Activated naive CD4-positive, alpha-beta T cell treated with anti-CD3 and anti-CD28 coated beads, Interleukin-2, amount 50 U/mL, for 24 hours (primary cell): ENCODE measurements around the gene OTOA.
A peak's percentile ranks its signal among the peaks of the same experiment; 100 is the strongest.
"Not testable (repeated sequence)": the region's sequence is repeated elsewhere in the genome, so short reads cannot be mapped to it uniquely, and the experiment has no call there.

Experiments
- H3K27ac Mint-ChIP-seq: one replicate; pipeline ENCODE4 v1.8.0; 2021; ENCODE audit warnings: mild to moderate bottlenecking, mixed read lengths
- H3K27me3 Mint-ChIP-seq: one replicate; pipeline ENCODE4 v1.8.0; 2021; ENCODE audit warnings: mixed read lengths
- H3K36me3 Mint-ChIP-seq: one replicate; pipeline ENCODE4 v1.8.0; 2021; ENCODE audit warnings: mixed read lengths
- H3K4me1 Mint-ChIP-seq: one replicate; pipeline ENCODE4 v1.8.0; 2021; ENCODE audit warnings: mixed read lengths
- H3K4me3 Mint-ChIP-seq: one replicate; pipeline ENCODE4 v1.8.0; 2021; ENCODE audit warnings: mild to moderate bottlenecking, mixed read lengths
- H3K9me3 Mint-ChIP-seq: one replicate; pipeline ENCODE4 v1.8.0; 2021; ENCODE audit warnings: mixed read lengths

OTOA gene

DNA sequence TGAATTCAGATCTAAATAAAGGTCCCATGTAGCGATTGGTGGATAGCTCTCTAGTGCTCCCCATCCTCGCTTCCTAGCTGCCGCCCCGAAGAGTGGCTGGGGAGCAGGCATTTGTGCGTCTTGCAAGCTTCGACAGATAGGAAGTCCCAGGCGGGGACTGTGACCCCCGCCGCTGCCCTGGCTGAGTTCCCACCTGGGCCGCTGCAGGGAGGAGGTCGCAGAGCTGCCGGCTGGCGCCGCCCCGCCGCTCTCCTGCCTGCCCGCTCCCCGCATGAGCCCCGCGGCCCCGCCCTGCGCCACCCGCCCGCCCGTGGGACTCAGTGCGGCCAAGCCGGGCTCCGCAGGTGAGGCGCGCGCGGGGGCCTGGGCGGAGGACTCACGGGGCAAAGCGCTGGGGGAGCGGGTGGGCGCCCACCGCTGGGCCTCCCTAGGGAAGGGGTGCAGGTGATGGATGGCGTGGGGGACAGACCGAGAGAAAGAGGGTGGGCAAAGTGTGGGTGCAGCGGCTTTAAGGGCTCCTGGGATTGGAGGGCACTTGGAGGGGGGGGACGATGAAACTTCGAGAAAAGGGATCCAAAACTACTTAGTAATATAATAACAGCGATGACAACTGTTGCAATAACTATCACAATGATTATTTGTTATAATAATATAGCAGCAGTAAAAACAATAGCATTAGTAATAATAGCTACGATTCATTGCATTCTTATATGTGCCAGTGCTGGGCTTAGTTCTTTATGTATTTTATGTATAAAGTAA lies at the start of gene OTOA:
OTOA (plus strand) TSS at position 80 of the 759 bp plus-strand sequence. CDS start 14,547 bp downstream, outside the sequence.
- H3K4me3 Mint-ChIP-seq, result peak within 1 kb of the TSS; percentile 80
- peak within 1 kb of the TSS; percentile 17 for H3K27ac Mint-ChIP-seq
- no peaks in the 10 kb centered on the region for H3K27me3 Mint-ChIP-seq
- H3K36me3 Mint-ChIP-seq, result no peaks in the 10 kb centered on the region
- peaks cover 17% of the 10 kb centered on the region for H3K4me1 Mint-ChIP-seq
- H3K9me3 Mint-ChIP-seq, result no peaks in the 10 kb centered on the region

DNA sequence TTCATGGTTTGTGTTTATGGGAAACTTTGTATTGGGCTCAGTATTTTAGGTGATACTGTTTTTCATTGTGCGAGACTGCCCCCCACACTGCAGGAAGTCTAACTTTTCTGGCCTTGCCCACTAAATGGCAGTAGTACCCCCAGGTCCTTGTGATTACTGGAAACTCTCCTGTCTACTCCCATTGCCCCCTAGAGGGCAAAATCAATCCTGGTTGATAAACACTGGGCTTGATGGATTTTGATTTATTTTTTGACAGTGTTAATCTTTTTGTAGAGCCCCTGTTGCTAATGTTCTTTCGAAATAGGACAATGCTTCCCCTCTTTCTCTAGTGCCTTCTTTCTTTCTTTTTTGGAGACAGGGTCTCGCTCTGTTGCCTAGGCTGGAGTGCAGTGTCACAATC lies 48.9 kb upstream of the OTOA start:
- Mint-ChIP-seq H3K9me3 (no peaks in the 10 kb centered on the region), H3K4me3 (no peak overlapping the region), H3K27ac (no peak overlapping the region), H3K27me3 (no peaks in the 10 kb centered on the region), H3K4me1 (peaks cover 69% of the 10 kb centered on the region), H3K36me3 (peaks cover 7% of the 10 kb centered on the region)

DNA sequence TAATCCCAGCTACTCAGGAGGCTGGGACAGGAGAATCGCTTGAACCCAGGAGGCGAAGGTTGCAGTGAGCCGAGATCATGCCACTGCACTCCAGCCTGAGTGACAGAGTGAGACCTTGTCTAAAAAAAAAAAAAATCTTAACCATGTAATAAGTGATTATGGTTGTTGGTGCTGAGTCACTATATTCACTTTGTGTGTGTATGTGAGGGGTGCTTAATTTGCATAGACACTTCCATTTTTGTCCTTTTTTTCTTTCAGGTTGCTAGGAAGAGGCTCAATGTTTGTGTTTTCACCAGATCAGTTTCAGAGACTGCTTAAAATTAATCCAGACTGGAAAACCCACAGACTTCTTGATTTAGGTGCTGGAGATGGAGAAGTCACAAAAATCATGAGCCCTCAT lies 46.2 kb upstream of the OTOA start:
- Mint-ChIP-seq H3K27me3 (no peaks in the 10 kb centered on the region), H3K9me3 (no peaks in the 10 kb centered on the region), H3K4me3 (no peak overlapping the region), H3K36me3 (peaks cover 9% of the 10 kb centered on the region), H3K4me1 (peaks cover 59% of the 10 kb centered on the region), H3K27ac (no peak overlapping the region)

DNA sequence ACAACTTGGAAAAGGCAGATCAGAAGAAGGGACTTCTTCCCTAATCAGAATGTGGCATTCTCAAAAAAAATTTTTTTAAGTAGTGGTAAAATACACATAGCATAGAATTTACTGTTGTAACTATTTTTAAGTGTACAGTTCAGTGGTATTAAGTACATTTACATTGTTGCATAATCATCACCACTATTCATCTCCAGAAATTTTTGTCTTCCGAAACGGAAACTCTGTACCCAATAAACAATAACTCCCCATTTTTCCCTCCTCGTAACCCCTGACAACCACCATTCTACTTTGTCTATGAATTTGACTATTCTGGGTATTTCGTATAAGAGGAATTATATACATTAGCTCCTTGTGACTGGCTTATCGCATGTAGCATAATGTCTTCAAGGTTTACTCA lies 45.5 kb upstream of the OTOA start:
- no peaks in the 10 kb centered on the region for H3K9me3 Mint-ChIP-seq

DNA sequence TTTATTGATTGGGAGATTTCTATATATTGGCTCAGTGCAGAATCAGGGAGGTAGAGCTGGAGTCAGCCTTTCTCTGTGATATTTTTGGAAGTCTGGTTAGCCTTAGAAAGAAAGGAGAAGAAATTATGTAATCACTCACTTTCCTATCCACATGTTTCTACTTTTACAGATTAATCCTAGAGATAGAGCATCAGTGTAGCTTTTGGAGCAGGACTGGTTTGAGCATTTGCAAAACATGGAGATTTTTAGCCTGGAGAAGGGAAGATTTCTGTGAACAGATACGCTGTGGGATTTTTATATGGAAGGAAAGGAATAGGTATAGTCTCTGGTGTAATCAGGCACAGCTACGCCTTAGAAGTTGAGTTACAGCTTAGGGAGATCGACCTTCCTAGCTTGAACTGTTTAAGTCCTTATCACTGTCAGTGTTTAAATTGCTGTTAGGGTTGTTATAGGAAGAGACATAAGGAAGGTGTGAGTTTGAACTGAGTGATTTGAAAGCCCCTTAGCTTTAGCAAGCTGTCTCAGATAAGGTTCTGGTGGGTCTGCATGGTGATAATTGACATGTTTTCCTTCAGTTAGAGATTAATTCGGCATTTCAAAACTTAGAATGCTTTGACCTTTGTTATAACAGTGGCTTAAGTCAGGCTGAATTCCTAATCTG lies 43.9 kb upstream of the OTOA start:
- no peak overlapping the region for H3K4me3 Mint-ChIP-seq
- no peak overlapping the region for H3K27ac Mint-ChIP-seq
- no peaks in the 10 kb centered on the region for H3K27me3 Mint-ChIP-seq
- peaks cover 54% of the 10 kb centered on the region for H3K4me1 Mint-ChIP-seq
- H3K36me3 Mint-ChIP-seq, result peaks cover 15% of the 10 kb centered on the region
- no peaks in the 10 kb centered on the region for H3K9me3 Mint-ChIP-seq

More for the DNA sequence above, 45.5 kb upstream of the OTOA start:
- H3K36me3 Mint-ChIP-seq, result peaks cover 9% of the 10 kb centered on the region
- no peak overlapping the region for H3K27ac Mint-ChIP-seq
- no peak overlapping the region for H3K4me3 Mint-ChIP-seq
- H3K27me3 Mint-ChIP-seq, result no peaks in the 10 kb centered on the region
- H3K4me1 Mint-ChIP-seq, result peaks cover 55% of the 10 kb centered on the region

DNA sequence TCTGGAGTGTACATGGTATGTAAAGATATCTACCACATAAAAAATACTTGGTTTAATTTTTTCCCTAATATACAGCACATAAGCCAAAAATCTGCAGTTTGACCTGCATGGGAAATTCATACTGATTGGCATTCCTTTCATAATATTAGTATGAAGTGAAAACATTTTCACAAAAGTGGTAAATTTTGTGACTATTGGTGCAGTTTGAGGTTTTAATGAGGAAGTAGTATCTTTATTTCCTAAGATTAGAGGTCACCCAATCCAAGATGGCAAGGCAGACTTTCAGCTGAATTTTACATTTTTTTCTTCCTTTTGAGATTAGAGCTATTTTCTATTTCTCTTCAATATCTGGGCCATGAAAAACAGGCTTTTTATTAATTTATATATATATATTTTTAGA lies 43.2 kb upstream of the OTOA start:
- Mint-ChIP-seq H3K4me1 (peaks cover 52% of the 10 kb centered on the region), H3K27me3 (no peaks in the 10 kb centered on the region), H3K36me3 (peaks cover 16% of the 10 kb centered on the region), H3K9me3 (no peaks in the 10 kb centered on the region), H3K4me3 (no peak overlapping the region), H3K27ac (no peak overlapping the region)

DNA sequence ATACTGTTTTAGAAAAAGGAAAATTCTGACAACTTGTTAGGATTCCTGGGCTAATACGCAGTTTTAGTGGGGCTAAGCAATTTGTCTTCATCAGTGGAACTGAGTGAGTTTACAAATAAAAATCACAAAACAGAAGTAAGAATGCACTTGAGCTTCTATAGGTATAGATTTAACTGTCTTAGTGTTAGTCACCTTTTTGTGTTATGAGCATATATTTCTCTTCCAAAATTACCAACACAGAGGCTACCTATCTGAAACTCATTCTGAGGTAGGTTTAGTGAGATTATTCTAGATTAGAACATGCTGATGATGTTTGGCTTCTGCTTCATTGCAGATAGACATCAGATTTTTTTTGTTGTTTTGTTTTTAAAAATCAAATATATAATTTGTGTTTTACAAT lies 41.2 kb upstream of the OTOA start:
- Mint-ChIP-seq H3K27me3 (no peaks in the 10 kb centered on the region), H3K36me3 (peaks cover 18% of the 10 kb centered on the region), H3K4me1 (peaks cover 56% of the 10 kb centered on the region), H3K27ac (peak overlapping the region; percentile 12), H3K9me3 (no peaks in the 10 kb centered on the region), H3K4me3 (no peak overlapping the region)

DNA sequence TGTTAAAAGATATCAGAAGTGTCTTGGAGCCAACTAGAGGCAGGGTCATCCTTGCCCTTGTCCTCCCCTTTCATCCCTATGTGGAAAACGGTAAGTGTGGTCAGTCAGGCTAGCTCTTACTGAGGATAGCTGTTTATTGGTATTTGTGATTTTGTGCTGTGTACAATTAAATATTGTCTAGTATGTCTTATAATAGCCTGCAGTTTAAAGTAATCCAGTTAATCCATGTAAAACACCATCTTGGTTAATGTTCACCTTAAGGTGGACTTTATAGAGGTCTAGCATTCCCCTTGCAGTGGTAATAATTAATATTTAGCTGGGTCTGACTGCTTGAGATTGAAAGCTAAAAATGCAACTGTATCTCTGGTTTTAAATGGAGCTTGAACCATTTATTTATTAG lies 38.7 kb upstream of the OTOA start:
- peaks cover 49% of the 10 kb centered on the region for H3K4me1 Mint-ChIP-seq
- H3K4me3 Mint-ChIP-seq, result no peak overlapping the region
- no peaks in the 10 kb centered on the region for H3K27me3 Mint-ChIP-seq
- peaks cover 17% of the 10 kb centered on the region for H3K36me3 Mint-ChIP-seq
- no peak overlapping the region for H3K27ac Mint-ChIP-seq
- no peaks in the 10 kb centered on the region for H3K9me3 Mint-ChIP-seq

DNA sequence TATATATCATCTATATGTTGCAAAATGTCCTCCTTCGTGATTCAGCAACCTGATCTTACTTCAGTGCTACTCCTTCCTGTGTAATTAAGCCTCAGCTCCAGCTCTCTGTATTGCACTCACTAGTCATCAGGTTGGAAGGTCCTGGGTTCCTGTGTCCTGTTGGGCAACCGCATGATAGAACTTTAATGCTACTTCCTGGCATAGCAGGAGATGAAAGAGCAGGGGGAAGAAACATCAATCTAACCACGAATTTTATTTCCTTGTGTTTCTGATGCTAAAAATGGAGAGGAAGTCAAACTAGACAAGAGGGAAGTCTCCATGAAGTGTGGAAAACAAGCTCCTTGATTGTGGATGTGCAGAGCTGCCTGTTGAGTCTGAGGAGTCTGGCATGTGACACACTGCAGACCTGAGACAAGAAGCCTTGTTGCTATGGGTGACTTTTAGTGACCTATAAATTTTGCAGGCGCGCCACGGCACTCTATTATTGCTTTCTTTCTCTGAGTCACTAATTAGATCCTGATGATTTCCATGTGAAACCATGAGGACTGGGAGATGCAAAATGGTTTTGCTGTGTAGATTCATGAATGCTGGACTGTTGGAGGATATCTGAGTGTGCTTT lies 37.0 kb upstream of the OTOA start:
- H3K36me3 Mint-ChIP-seq, result peaks cover 17% of the 10 kb centered on the region
- H3K4me3 Mint-ChIP-seq, result peak overlapping the region; percentile 36
- peak overlapping the region; percentile 66 for H3K27ac Mint-ChIP-seq
- H3K27me3 Mint-ChIP-seq, result no peaks in the 10 kb centered on the region
- H3K4me1 Mint-ChIP-seq, result peaks cover 39% of the 10 kb centered on the region
- no peaks in the 10 kb centered on the region for H3K9me3 Mint-ChIP-seq

DNA sequence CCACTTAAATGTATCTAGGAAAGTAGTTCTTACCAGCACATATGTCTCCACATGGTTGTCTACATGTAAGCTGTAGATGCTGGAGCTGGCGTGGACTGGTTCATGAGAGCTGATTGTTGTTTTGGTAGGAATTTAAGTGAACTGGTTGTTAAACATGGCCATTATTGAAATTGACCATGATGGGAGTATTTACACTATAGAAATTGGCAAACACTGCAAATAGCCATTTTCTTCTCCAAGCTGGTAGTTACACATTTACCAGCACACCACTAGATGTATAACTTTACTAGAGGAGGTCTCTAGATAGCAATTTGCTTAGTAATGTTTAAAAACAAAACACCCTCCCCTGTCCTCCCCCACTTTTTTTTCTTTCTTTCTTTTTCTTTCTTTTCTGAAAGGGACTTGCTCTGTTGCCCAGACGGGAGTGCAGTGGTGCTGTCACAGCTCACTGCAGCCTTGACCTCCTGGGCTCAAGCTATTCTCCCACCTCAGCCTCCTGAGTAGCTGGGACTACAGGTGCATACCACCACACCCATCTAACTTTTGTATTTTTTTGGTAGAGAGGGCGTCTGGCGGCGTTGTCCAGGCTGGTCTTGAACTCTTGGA lies 35.5 kb upstream of the OTOA start:
- Mint-ChIP-seq H3K4me3 (no peak overlapping the region), H3K9me3 (no peaks in the 10 kb centered on the region), H3K36me3 (peaks cover 14% of the 10 kb centered on the region), H3K4me1 (peaks cover 38% of the 10 kb centered on the region), H3K27me3 (no peaks in the 10 kb centered on the region), H3K27ac (no peak overlapping the region)

DNA sequence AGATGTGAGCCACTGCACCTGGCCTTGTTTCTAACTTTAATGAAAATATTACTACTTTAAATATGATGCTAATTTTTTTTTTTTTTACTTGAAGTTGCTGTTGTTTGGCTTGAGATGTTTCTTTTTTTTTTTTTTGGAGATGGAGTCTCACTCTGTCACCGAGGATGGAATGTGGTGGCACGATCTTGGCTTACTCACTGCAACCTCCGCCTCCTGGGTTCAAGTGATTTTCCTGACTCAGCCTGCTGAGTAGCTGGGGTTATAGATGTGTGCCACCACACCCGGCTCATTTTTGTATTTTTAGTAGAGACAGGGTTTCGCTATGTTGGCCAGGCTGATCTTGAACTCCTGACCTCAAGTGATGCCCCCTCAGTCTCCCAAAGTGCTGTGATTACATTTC lies 35.0 kb upstream of the OTOA start:
- no peaks in the 10 kb centered on the region for H3K9me3 Mint-ChIP-seq
- H3K4me1 Mint-ChIP-seq, result peaks cover 38% of the 10 kb centered on the region
- no peak overlapping the region for H3K4me3 Mint-ChIP-seq

DNA sequence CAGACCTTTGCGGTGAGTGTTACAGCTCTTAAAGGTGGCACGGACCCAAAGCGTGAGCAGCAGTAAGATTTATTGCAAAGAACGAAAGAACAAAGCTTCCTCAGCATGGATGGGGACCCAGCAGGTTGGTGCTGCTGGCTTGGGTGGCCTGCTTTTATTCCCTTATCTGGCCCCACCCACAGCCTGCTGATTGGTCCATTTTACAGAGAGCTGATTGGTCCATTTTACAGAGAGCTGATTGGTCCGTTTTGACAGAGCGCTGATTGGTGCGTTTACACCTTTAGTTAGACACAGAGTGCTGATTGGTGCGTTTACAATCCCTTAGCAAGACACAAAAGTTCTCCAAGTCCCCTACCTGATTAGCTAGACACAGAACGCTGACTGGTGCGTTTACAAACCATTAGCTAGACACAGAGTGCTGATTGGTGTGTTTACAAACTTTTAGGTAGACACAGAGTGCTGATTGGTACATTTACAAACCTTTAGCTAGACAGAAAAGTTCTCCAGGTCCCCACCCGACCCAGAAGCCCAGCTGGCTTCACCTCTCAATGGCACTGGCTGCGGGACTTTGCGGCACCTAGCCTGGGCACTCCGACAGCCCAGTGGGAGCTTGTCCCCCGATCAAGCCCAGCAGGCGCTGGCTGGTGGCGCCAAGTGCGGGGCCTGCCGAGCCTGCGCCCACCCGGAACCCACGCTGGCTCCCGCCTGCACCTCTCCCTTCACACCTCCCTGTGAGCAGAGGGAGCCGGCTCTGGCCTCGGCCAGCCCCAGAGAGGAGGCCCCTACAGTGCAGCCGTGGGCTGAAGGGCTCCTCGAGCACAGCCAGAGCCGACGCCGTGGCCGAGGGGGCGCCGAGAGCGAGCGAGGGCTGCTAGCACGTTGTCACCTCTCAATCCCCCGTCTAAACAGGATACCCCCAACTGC lies 33.9 kb upstream of the OTOA start:
- H3K36me3 Mint-ChIP-seq, H3K4me3 Mint-ChIP-seq, H3K27ac Mint-ChIP-seq, H3K27me3 Mint-ChIP-seq, H3K9me3 Mint-ChIP-seq: not testable (repeated sequence)
- peaks cover 30% of the 10 kb centered on the region for H3K4me1 Mint-ChIP-seq

More for the DNA sequence above, 35.0 kb upstream of the OTOA start:
- Mint-ChIP-seq H3K27ac (no peak overlapping the region), H3K36me3 (peaks cover 14% of the 10 kb centered on the region), H3K27me3 (no peaks in the 10 kb centered on the region)

DNA sequence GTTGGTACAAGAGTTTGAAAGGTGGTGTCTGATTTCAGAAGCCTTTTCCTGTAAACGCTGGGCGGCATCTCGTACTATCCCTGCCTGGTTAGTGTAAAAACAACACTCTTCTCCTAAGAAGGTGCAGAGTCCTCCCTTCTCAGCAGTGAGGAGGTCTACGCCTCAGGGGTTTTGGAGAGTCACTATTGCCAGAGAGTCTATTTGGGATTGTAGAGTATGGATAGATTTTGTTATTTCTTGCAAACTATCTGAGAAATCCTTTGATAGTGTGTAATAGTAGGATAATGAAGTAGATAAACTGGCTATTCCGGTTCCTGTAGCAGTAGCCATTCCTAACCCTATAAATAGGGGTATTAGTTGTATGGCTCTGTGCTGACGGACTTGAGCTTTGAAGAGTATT lies 32.9 kb upstream of the OTOA start:
- H3K36me3 Mint-ChIP-seq, result peaks cover 12% of the 10 kb centered on the region
- H3K9me3 Mint-ChIP-seq, H3K27ac Mint-ChIP-seq, H3K27me3 Mint-ChIP-seq, H3K4me3 Mint-ChIP-seq: not testable (repeated sequence)
- H3K4me1 Mint-ChIP-seq, result peaks cover 23% of the 10 kb centered on the region

DNA sequence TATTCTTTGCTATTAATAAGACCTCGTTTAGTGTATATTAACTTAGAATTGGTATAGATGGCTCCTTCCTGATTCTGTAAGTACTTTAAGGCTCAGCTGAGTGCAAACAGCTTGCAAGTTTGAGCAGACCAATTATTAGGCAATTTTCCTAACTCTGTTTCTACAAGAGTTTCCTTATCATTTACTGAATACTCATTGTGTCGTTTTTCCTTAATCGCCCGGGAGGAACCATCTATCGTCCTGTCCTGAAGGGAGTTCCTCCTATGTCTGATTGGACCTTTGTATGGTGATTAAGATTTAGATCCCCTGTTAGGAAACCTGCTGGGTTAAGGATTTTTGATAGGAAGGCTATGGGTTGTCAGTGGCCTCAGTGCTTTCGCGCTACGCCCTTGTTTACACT lies 32.4 kb upstream of the OTOA start:
- not testable (repeated sequence) for H3K27ac Mint-ChIP-seq, H3K9me3 Mint-ChIP-seq, H3K4me3 Mint-ChIP-seq, H3K27me3 Mint-ChIP-seq
- Mint-ChIP-seq H3K36me3 (peaks cover 15% of the 10 kb centered on the region), H3K4me1 (peaks cover 23% of the 10 kb centered on the region)

DNA sequence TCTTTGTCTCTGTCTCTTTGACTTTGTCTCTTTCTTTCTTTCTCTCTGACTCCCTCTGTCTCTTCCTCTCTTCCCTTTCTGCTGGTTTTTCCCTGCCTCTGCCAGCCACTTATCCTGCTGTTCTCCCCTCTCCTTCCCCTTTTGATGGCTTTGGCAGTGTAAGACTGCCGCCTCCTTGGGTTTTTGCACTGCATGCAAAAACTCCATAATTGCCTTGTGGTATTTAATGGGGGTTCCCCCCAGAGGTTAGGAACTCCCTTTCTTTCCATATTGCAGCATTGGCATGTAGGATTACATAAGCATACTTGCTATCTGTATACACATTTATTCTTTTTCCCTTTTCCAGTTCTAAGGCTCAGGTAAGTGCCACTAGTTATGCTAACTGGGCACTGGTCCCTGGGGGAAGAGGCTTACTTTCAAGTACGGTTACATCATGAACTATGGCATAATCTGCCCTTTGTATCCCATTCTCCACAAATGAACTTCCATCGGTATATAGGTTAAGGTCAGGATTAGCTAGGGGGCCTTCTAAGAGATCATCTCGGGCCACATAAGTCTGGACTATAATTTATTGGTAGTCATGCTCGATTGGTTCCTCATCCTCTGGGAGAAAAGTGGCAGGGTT lies 31.7 kb upstream of the OTOA start:
- not testable (repeated sequence) for H3K27me3 Mint-ChIP-seq, H3K9me3 Mint-ChIP-seq, H3K4me3 Mint-ChIP-seq
- H3K27ac Mint-ChIP-seq, result peak overlapping the region; percentile 41
- H3K36me3 Mint-ChIP-seq, result peaks cover 12% of the 10 kb centered on the region
- peaks cover 17% of the 10 kb centered on the region for H3K4me1 Mint-ChIP-seq
